PC-9 (cell line): ENCODE data around the gene SMC3. TPM values are rescaled to one million over a fixed set of nuclear protein-coding genes. Genes with fewer than 3 reads are reported as not detected.
A peak's percentile ranks its signal among the peaks of the same experiment; 100 is the strongest.
"Not testable (repeated sequence)": the region's sequence is repeated elsewhere in the genome, so short reads cannot be mapped to it uniquely, and the experiment has no call there.

Experiments
- BruUV-seq: library from RNA; stranded (reverse); fragments of 400-500 nt; replicated peaks from 2 replicates; lab custom pipeline; 2021; lab: Mats Ljungman, UMichigan
- CTCF ChIA-PET: fragments of 300-600 bp; sonication (Branson Sonifier 250); formaldehyde crosslinking; loops from one replicate; lab custom pipeline; 2022; ENCODE audit warnings: antibody characterized with exemption; lab: Charles Lee
- POLR2A ChIA-PET: fragments of 300-600 bp; sonication (Branson Sonifier 250); formaldehyde crosslinking; loops from one replicate; lab custom pipeline; 2022; ENCODE audit warnings: antibody characterized with exemption; ENCODE audit not compliant: unreplicated experiment; lab: Charles Lee
- DNase-seq, 2 experiments: peaks; one replicate each; pipeline versions ENCODE4 v3.0.0 to v3.0.0-alpha.2; 2015 to 2022; ENCODE audit warnings: mixed read lengths in 1 of 2
- H2AFZ ChIP-seq: fragments of 200-600 bp; sonication (generic); 2 replicates; pipeline ENCODE4 v1.8.1; 2017; ENCODE audit warnings: antibody characterized with exemption
- H3F3A ChIP-seq: fragments of 200-600 bp; sonication (generic); 2 replicates; pipeline ENCODE4 v1.8.1; 2017; ENCODE audit warnings: antibody characterized with exemption, mild to moderate bottlenecking, low read depth; ENCODE audit not compliant: insufficient read depth
- H3K27ac ChIP-seq: fragments of 200-600 bp; sonication (generic); 2 replicates; pipeline ENCODE4 v1.6.1; 2016; ENCODE audit warnings: mixed run types
- H3K27me3 ChIP-seq: fragments of 200-600 bp; sonication (generic); 2 replicates; pipeline ENCODE4 v1.6.1; 2016; ENCODE audit warnings: low read depth, mixed run types; ENCODE audit not compliant: insufficient read depth
- H3K36me3 ChIP-seq: fragments of 200-600 bp; sonication (generic); 2 replicates; pipeline ENCODE4 v1.6.1; 2016; ENCODE audit warnings: low read depth, mixed run types
- H3K4me1 ChIP-seq: fragments of 200-600 bp; sonication (generic); replicated peaks from 2 replicates; pipeline ENCODE4 v1.6.1; 2016; ENCODE audit warnings: mixed run types; ENCODE audit not compliant: insufficient read depth
- H3K4me2 ChIP-seq: fragments of 200-600 bp; sonication (generic); 2 replicates; pipeline ENCODE4 v1.6.1; 2017; ENCODE audit warnings: mixed run types
- H3K4me3 ChIP-seq: fragments of 200-600 bp; sonication (generic); 2 replicates; pipeline ENCODE4 v1.6.1; 2016; ENCODE audit warnings: mixed run types
- H3K79me2 ChIP-seq: fragments of 200-600 bp; sonication (generic); 2 replicates; pipeline ENCODE4 v1.6.1; 2017; ENCODE audit warnings: low read depth, mixed run types
- H3K9me2 ChIP-seq: fragments of 200-600 bp; sonication (generic); 2 replicates; pipeline ENCODE4 v1.8.1; 2017; ENCODE audit warnings: mild to moderate bottlenecking; ENCODE audit not compliant: insufficient read depth
- H3K9me3 ChIP-seq: fragments of 200-600 bp; sonication (generic); 2 replicates; pipeline ENCODE4 v1.8.1; 2016; ENCODE audit warnings: low read depth; ENCODE audit not compliant: insufficient read depth
- H4K20me1 ChIP-seq: fragments of 200-600 bp; sonication (generic); 2 replicates; pipeline ENCODE4 v1.8.1; 2017; ENCODE audit not compliant: insufficient read depth
- CTCF ChIP-seq: fragments of 200-600 bp; sonication (generic); conservative IDR thresholded peaks from 2 replicates; pipeline ENCODE4 v1.6.1; 2017; ENCODE audit warnings: mixed run types, antibody characterized with exemption, mild to moderate bottlenecking, moderate library complexity
- EZH2 ChIP-seq: fragments of 200-600 bp; sonication (generic); IDR thresholded peaks from 2 replicates; pipeline ENCODE4 v1.8.0; 2017; ENCODE audit warnings: antibody characterized with exemption, low read depth
- intact Hi-C: fragments of 100-400 bp; cut with micrococcal nuclease; formaldehyde crosslinking; loops from one replicate; pipeline ENCODE4 v1.10.0; 2022; ENCODE audit not compliant: unreplicated experiment
- total RNA-seq: library from RNA; stranded (reverse); gene quantifications from 2 replicates; pipeline ENCODE4 v1.2.3, GENCODE V29; 2021

The SMC3 gene
- total RNA-seq, 1 experiment from 2014 or later, result 31.2 TPM

DNA sequence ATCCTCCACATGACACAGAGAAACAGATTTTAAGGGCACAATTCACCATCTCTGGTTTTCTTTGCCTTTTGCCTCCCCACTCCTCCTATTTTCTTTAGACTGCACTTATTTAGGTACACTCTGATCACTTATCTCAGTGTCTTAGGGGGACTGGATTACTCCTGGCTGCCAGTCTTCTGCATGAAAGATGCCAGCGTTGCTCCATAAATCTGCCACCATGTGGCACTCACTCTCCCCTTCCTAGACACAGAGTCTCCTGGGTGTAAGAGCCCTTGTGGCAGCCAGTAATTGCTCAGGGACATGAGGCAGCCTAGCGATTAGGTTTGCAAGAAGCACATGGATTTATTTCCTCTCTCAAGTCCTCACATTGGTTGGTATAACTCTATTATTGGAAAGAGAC lies 42.1 kb downstream of the SMC3 start:
- H3K27ac ChIP-seq, result no peak overlapping the region
- no peak for DNase-seq
- no peaks in the 10 kb centered on the region for H3K9me3 ChIP-seq
- no peaks in the 10 kb centered on the region for H4K20me1 ChIP-seq
- TF ChIP-seq EZH2 (no peak), CTCF (no peak)
- no peak overlapping the region for H3K4me3 ChIP-seq
- CTCF ChIA-PET, result no interaction called here
- POLR2A ChIA-PET, result no interaction called here
- intact Hi-C loops, result loop anchor here (1.0 to 5.0 kb wide), 5 partner anchors 63 to 1528 kb away; no protein-coding TSS in a partner anchor
- H3K9me2 ChIP-seq, result no peaks in the 10 kb centered on the region
- H2AFZ ChIP-seq, result no peak overlapping the region
- H3K4me1 ChIP-seq, result 0 out of 2 replicates have a peak, but pooled peaks cover 6% of the 10 kb centered on the region
- H3K4me2 ChIP-seq, result no peak overlapping the region
- H3K27me3 ChIP-seq, result no peaks in the 10 kb centered on the region
- no TSS peak for BruUV-seq
- H3F3A ChIP-seq, result peaks cover 13% of the 10 kb centered on the region; the same call in 1 of the 2 replicates
- 0 out of 2 replicates have a peak, but pooled peaks cover 8% of the 10 kb centered on the region for H3K36me3 ChIP-seq
- no peaks in the 10 kb centered on the region for H3K79me2 ChIP-seq

DNA sequence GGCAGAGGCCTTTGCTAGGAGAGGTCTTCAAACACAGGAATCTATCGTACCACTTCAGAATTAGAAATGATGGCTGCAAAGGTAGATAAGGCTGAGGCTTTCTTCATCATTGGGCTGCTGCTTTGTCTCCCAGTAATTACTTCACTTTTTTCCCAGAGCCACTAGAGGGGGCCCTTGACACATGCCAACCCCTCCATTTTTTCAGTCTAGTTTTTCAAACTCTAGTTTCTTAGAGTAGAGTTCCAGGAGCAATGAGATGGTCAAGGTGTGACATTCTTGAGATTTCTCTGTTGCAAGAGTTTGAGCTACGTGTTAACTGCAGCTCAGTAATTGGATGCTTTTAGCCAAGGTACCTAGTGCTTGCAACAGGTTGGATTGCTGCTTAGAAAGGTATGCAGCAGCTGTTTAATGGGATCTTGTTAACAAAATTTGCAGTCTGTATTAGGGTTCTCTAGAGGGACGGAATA lies 42.8 kb downstream of the SMC3 start:
- BruUV-seq, result no TSS peak

DNA sequence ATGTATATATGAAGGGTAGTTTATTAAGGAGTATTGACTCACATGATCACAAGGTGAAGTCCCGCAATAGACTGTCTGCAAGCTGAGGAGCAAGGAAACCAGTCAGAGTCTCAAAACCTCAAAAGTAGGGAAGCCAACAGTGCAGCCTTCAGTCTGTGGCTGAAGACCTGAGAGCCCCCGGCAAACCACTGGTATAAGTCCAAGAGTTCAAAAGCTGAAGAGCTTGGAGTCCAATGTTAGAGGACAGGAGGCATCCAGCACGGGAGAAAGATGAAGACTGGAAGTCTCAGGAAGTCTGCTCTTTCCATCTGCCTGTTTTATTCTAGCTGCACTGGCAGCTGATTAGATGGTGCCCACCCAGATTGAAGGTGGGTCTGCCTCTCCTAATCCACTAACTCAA lies 43.3 kb downstream of the SMC3 start:
- BruUV-seq, H3K4me1 ChIP-seq, H3K27ac ChIP-seq, H3K4me2 ChIP-seq, H2AFZ ChIP-seq, H4K20me1 ChIP-seq, H3K27me3 ChIP-seq, H3F3A ChIP-seq, H3K4me3 ChIP-seq, POLR2A ChIA-PET, DNase-seq, H3K36me3 ChIP-seq, H3K9me2 ChIP-seq, H3K79me2 ChIP-seq, H3K9me3 ChIP-seq: not testable (repeated sequence)
- CTCF ChIA-PET, result interaction anchor here (0.6 to 1.0 kb wide), 6 partner anchors 61 to 534 kb away, joined by 3 to 7 read pairs (median 4); partner anchors contain the start of genes BBIP1 and SHOC2
- intact Hi-C loops, result loop anchor here (1.0 to 5.0 kb wide), 5 partner anchors 62 to 1527 kb away; no protein-coding TSS in a partner anchor

More for the DNA sequence above, 42.8 kb downstream of the SMC3 start:
- no peak overlapping the region for H3K27ac ChIP-seq
- intact Hi-C loops, result loop anchor here (1.0 to 5.0 kb wide), 5 partner anchors 62 to 1527 kb away; no protein-coding TSS in a partner anchor
- no peaks in the 10 kb centered on the region for H3K9me2 ChIP-seq
- H3K9me3 ChIP-seq, result no peaks in the 10 kb centered on the region
- no peaks in the 10 kb centered on the region for H4K20me1 ChIP-seq
- H2AFZ ChIP-seq, result no peak overlapping the region
- no peak overlapping the region for H3K4me3 ChIP-seq
- H3K79me2 ChIP-seq, result no peaks in the 10 kb centered on the region
- H3K4me1 ChIP-seq, result 0 out of 2 replicates have a peak, but pooled peaks cover 6% of the 10 kb centered on the region
- peaks cover 12% of the 10 kb centered on the region; the same call in 1 of the 2 replicates for H3F3A ChIP-seq
- CTCF ChIA-PET, result interaction anchor here (0.6 to 1.0 kb wide), 7 partner anchors 62 to 534 kb away, joined by 3 to 10 read pairs (median 4); partner anchors contain the start of genes BBIP1 and SHOC2
- no peaks in the 10 kb centered on the region for H3K27me3 ChIP-seq
- DNase-seq, result peak; percentile 40 to 92
- POLR2A ChIA-PET, result interaction anchor here (0.5 kb wide), 1 partner anchor 320 kb away, joined by 3 read pairs; no protein-coding TSS in a partner anchor
- TF ChIP-seq CTCF (peak; percentile 79), EZH2 (no peak)
- no peak overlapping the region for H3K4me2 ChIP-seq
- H3K36me3 ChIP-seq, result 0 out of 2 replicates have a peak, but pooled peaks cover 3% of the 10 kb centered on the region
